Left ventricle myocardium inferior (tissue), 1 donor: Measurements from ENCODE around the gene HSD17B8. TPM values are rescaled to one million over a fixed set of nuclear protein-coding genes. Genes with fewer than 3 reads are reported as not detected.
A peak's percentile ranks its signal among the peaks of the same experiment; 100 is the strongest.

Experiments used
- DNase-seq: peaks from one replicate; pipeline ENCODE4 v3.0.0-alpha.2; 2020
- H3K27ac ChIP-seq: fragments of 200-600 bp; replicated peaks from 2 replicates; pipeline ENCODE4 v1.8.0; 2021
- H3K27me3 ChIP-seq: fragments of 200-600 bp; 2 replicates; pipeline ENCODE4 v1.8.0; 2021; ENCODE audit warnings: low read depth
- H3K36me3 ChIP-seq: fragments of 200-600 bp; 2 replicates; pipeline ENCODE4 v1.8.0; 2021
- H3K4me1 ChIP-seq: fragments of 200-600 bp; 2 replicates; pipeline ENCODE4 v1.8.0; 2021
- H3K4me3 ChIP-seq: fragments of 200-600 bp; 2 replicates; pipeline ENCODE4 v1.8.0; 2021; ENCODE audit warnings: mild to moderate bottlenecking, moderate library complexity
- H3K9me3 ChIP-seq: fragments of 200-600 bp; replicated peaks from 2 replicates; pipeline ENCODE4 v1.8.0; 2021
- CTCF ChIP-seq: fragments of 200-600 bp; IDR thresholded peaks from 2 replicates; pipeline ENCODE4 v1.8.0; 2021; ENCODE audit warnings: antibody characterized with exemption, mild to moderate bottlenecking, borderline replicate concordance
- intact Hi-C: fragments of 100-400 bp; cut with micrococcal nuclease; formaldehyde crosslinking; loops from one replicate; pipeline ENCODE4 v1.11.0; 2022
- total RNA-seq: library from RNA; stranded (reverse); fragmentation: NEBNext Ultra II Directional; extraction: Animal tissue kit (Norgen Biotek cat#: 25700); gene quantifications from one replicate; pipeline ENCODE4 v1.2.1, GENCODE V29; 2021
- donor health status: DM: no; HTN: yes; CAD: no; lungs with severe emphysema.

HSD17B8 gene
- total RNA-seq, 1 donor from 2014 or later, result 18.2 TPM

GRCh38 chr6:33194431-33194979 lies 9.9 kb upstream of the HSD17B8 start:
- H3K27ac ChIP-seq, result no peak overlapping the region
- H3K27me3 ChIP-seq, result peaks cover 6% of the 10 kb centered on the region
- no peak for TF ChIP-seq CTCF
- peaks cover 79% of the 10 kb centered on the region for H3K4me1 ChIP-seq
- intact Hi-C loops, result no loop called here
- H3K4me3 ChIP-seq, result no peak overlapping the region
- no peak for DNase-seq
- peaks cover 39% of the 10 kb centered on the region for H3K36me3 ChIP-seq
- no peaks in the 10 kb centered on the region for H3K9me3 ChIP-seq

GRCh38 chr6:33195304-33196165 lies 8.9 kb upstream of the HSD17B8 start:
- Histone ChIP-seq H3K4me3 (no peak overlapping the region), H3K36me3 (peaks cover 39% of the 10 kb centered on the region), H3K27me3 (peaks cover 6% of the 10 kb centered on the region), H3K9me3 (no peaks in the 10 kb centered on the region), H3K27ac (peak overlapping the region; percentile 8), H3K4me1 (peaks cover 88% of the 10 kb centered on the region)
- DNase-seq, result no peak
- intact Hi-C loops, result no loop called here
- no peak for TF ChIP-seq CTCF

GRCh38 chr6:33197431-33198048 lies 6.9 kb upstream of the HSD17B8 start:
- TF ChIP-seq CTCF, result peak; percentile 78
- Histone ChIP-seq H3K27ac (peak overlapping the region; percentile 46), H3K4me3 (no peak overlapping the region), H3K9me3 (no peaks in the 10 kb centered on the region), H3K4me1 (peaks cover 86% of the 10 kb centered on the region), H3K36me3 (peaks cover 51% of the 10 kb centered on the region), H3K27me3 (no peaks in the 10 kb centered on the region)
- intact Hi-C loops, result no loop called here
- no peak for DNase-seq

GRCh38 chr6:33198159-33198852 lies 6.1 kb upstream of the HSD17B8 start:
- intact Hi-C loops, result no loop called here
- Histone ChIP-seq H3K27ac (peak overlapping the region; percentile 46), H3K27me3 (no peaks in the 10 kb centered on the region), H3K4me3 (peak overlapping the region; percentile 99), H3K36me3 (peaks cover 59% of the 10 kb centered on the region), H3K4me1 (peaks cover 86% of the 10 kb centered on the region), H3K9me3 (no peaks in the 10 kb centered on the region)
- no peak for TF ChIP-seq CTCF
- no peak for DNase-seq

- intact Hi-C loops, result no loop called here
- H3K27me3 ChIP-seq, result no peaks in the 10 kb centered on the region
- H3K27ac ChIP-seq, result peak overlapping the region; percentile 99
- H3K9me3 ChIP-seq, result no peaks in the 10 kb centered on the region
- TF ChIP-seq CTCF, result no peak
- no peak for DNase-seq
- H3K4me3 ChIP-seq, result peak overlapping the region; percentile 99
- H3K4me1 ChIP-seq, result peaks cover 88% of the 10 kb centered on the region
- peaks cover 65% of the 10 kb centered on the region for H3K36me3 ChIP-seq
These were observed 5.5 kb upstream of the HSD17B8 start for GRCh38 chr6:33198853-33199436.
